ENCODE data around the gene SYT6. TPM values are rescaled to one million over a fixed set of nuclear protein-coding genes. Genes with fewer than 3 reads are reported as not detected.
A peak's percentile ranks its signal among the peaks of the same experiment; 100 is the strongest.

SYT6 gene
- total RNA-seq, 2 donors from 2014 or later = not detected

DNA sequence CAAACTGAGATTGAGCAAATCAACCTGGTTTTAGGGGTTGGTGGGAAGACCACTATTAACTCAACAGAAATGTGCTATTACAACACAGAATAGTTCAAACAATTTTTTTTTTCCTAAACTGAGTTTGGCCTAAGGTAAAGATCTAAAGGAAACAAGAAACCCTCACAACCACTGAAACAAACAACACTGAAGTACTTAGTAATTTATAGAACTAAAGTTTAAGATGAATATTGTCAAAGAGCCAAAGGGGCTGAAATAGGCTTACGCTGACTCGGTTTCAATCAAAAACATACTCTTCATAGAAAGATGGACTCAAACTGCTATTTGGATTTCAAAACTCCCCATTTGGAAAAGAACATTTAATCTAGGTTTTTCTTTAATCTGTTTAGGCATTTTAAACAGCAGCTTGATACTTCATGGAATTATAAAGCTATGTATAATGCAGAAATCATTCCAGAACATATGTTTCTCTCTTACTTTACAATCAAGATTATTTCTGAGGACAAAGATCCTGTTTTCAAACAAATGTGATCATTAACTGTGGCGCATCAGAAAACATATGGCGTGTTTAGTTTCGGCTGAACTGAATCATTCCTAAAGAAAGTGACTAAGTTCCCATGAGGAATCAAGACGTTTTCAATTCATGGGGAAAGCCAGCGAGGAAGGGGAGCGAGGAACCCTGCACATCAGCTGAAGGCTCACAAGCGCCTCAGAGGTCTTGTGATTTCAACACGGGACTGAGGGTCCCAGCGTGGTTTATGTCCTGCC is 62.7 kb downstream of the SYT6 start:
- peaks cover 13% of the 10 kb centered on the region for H3K27me3 Mint-ChIP-seq (ENCODE audit: low read depth)
- ATAC-seq (replicated peaks in 1 of 2) = peak; percentile 27 to 35
- DNase-seq = no peak
- no peak overlapping the region for H3K27ac Mint-ChIP-seq
- peaks cover 6% of the 10 kb centered on the region for H3K4me1 Mint-ChIP-seq (ENCODE audit: low read depth)
- no peak overlapping the region for H3K4me3 Mint-ChIP-seq
- no peaks in the 10 kb centered on the region for H3K9me3 Mint-ChIP-seq
- no peaks in the 10 kb centered on the region for H3K36me3 Mint-ChIP-seq (ENCODE audit: insufficient read depth in 2 of 2)

- ATAC-seq (replicated peaks in 1 of 2) = no peak
- H3K9me3 Mint-ChIP-seq = no peaks in the 10 kb centered on the region
- no peak overlapping the region for H3K27ac Mint-ChIP-seq
- DNase-seq = no peak
- H3K36me3 Mint-ChIP-seq (ENCODE audit: insufficient read depth in 2 of 2) = no peaks in the 10 kb centered on the region
- H3K27me3 Mint-ChIP-seq (ENCODE audit: low read depth) = peaks cover 14% of the 10 kb centered on the region
- no peak overlapping the region for H3K4me3 Mint-ChIP-seq
- peaks cover 6% of the 10 kb centered on the region for H3K4me1 Mint-ChIP-seq (ENCODE audit: low read depth)
These were observed 64.0 kb downstream of the SYT6 start for GRCh38 chr1:114089502-114090138.

GRCh38 chr1:114088392-114089299 is 65.0 kb downstream of the SYT6 start:
- DNase-seq = no peak
- Mint-ChIP-seq H3K27ac (no peak overlapping the region), H3K4me1 (ENCODE audit: low read depth) (peaks cover 6% of the 10 kb centered on the region), H3K9me3 (no peaks in the 10 kb centered on the region), H3K4me3 (no peak overlapping the region), H3K27me3 (ENCODE audit: low read depth) (peaks cover 18% of the 10 kb centered on the region), H3K36me3 (ENCODE audit: insufficient read depth in 2 of 2) (no peaks in the 10 kb centered on the region)
- ATAC-seq (replicated peaks in 1 of 2) = no peak

- Mint-ChIP-seq H3K9me3 (no peaks in the 10 kb centered on the region), H3K4me1 (ENCODE audit: low read depth) (peaks cover 6% of the 10 kb centered on the region), H3K36me3 (ENCODE audit: insufficient read depth in 2 of 2) (no peaks in the 10 kb centered on the region), H3K27ac (no peak overlapping the region), H3K27me3 (ENCODE audit: low read depth) (peaks cover 19% of the 10 kb centered on the region), H3K4me3 (no peak overlapping the region)
- ATAC-seq (replicated peaks in 1 of 2) = no peak
- no peak for DNase-seq
These were observed 66.2 kb downstream of the SYT6 start for GRCh38 chr1:114087495-114087894.

DNA sequence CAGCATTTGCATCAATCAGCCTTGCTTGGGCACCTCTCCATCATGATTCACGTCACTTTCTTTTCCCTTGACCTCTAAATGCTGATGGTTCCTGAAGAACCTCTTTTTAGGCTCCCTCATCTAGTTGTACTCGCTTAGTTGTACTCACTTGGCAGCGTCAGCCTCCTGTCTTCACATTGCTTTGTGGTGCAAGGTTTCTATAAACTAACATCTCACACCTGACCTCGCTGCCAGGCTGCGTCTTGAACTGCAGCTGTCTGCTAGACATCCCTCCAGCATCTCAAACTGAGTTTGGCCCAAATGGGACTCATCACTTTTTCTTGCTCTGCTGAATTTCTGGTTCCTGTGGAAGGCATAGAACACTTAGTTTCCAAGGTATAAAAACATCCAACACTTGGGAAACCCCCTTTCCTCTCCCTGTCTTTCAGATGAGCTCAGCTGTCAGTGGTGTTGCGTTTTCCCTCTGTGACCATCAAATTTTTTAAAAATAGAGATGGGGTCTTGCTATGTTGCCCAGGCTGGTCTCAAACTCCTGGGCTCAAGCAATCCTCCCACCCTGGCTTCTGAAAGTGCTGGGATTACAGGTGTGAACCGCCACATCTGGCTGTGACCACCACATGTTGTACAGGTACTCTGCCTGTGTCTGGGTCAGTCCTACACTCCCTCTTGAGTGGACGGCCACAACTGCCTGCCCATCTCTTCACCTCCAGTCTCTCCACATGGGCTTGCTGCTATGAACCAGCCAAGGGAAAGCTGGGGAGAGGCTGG is 66.9 kb downstream of the SYT6 start:
- ATAC-seq (replicated peaks in 1 of 2) (no peak), DNase-seq (no peak)
- Mint-ChIP-seq H3K27me3 (ENCODE audit: low read depth) (peaks cover 17% of the 10 kb centered on the region), H3K9me3 (no peaks in the 10 kb centered on the region), H3K27ac (no peak overlapping the region), H3K36me3 (ENCODE audit: insufficient read depth in 2 of 2) (no peaks in the 10 kb centered on the region), H3K4me3 (no peak overlapping the region), H3K4me1 (ENCODE audit: low read depth) (peaks cover 6% of the 10 kb centered on the region)

- Mint-ChIP-seq H3K4me3 (no peak overlapping the region), H3K36me3 (ENCODE audit: insufficient read depth in 2 of 2) (no peaks in the 10 kb centered on the region), H3K27ac (no peak overlapping the region), H3K4me1 (ENCODE audit: low read depth) (no peaks in the 10 kb centered on the region), H3K27me3 (ENCODE audit: low read depth) (peaks cover 17% of the 10 kb centered on the region), H3K9me3 (no peaks in the 10 kb centered on the region)
- DNase-seq (no peak), ATAC-seq (replicated peaks in 1 of 2) (no peak)
These were observed 70.6 kb downstream of the SYT6 start for GRCh38 chr1:114082867-114083585.

- no peak for ATAC-seq (replicated peaks in 1 of 2)
- peaks cover 17% of the 10 kb centered on the region for H3K27me3 Mint-ChIP-seq (ENCODE audit: low read depth)
- no peak overlapping the region for H3K4me3 Mint-ChIP-seq
- no peak for DNase-seq
- H3K27ac Mint-ChIP-seq = no peak overlapping the region
- no peaks in the 10 kb centered on the region for H3K36me3 Mint-ChIP-seq (ENCODE audit: insufficient read depth in 2 of 2)
- no peaks in the 10 kb centered on the region for H3K9me3 Mint-ChIP-seq
- no peaks in the 10 kb centered on the region for H3K4me1 Mint-ChIP-seq (ENCODE audit: low read depth)
These were observed 71.4 kb downstream of the SYT6 start for GRCh38 chr1:114082304-114082630.

- H3K27me3 Mint-ChIP-seq (ENCODE audit: low read depth) = peaks cover 17% of the 10 kb centered on the region
- ATAC-seq (replicated peaks in 1 of 2) (no peak), DNase-seq (no peak)
- H3K4me1 Mint-ChIP-seq (ENCODE audit: low read depth) = no peaks in the 10 kb centered on the region
- no peaks in the 10 kb centered on the region for H3K36me3 Mint-ChIP-seq (ENCODE audit: insufficient read depth in 2 of 2)
- H3K4me3 Mint-ChIP-seq = no peak overlapping the region
- no peak overlapping the region for H3K27ac Mint-ChIP-seq
- H3K9me3 Mint-ChIP-seq = no peaks in the 10 kb centered on the region
These were observed 72.0 kb downstream of the SYT6 start for GRCh38 chr1:114081437-114082303.

DNA sequence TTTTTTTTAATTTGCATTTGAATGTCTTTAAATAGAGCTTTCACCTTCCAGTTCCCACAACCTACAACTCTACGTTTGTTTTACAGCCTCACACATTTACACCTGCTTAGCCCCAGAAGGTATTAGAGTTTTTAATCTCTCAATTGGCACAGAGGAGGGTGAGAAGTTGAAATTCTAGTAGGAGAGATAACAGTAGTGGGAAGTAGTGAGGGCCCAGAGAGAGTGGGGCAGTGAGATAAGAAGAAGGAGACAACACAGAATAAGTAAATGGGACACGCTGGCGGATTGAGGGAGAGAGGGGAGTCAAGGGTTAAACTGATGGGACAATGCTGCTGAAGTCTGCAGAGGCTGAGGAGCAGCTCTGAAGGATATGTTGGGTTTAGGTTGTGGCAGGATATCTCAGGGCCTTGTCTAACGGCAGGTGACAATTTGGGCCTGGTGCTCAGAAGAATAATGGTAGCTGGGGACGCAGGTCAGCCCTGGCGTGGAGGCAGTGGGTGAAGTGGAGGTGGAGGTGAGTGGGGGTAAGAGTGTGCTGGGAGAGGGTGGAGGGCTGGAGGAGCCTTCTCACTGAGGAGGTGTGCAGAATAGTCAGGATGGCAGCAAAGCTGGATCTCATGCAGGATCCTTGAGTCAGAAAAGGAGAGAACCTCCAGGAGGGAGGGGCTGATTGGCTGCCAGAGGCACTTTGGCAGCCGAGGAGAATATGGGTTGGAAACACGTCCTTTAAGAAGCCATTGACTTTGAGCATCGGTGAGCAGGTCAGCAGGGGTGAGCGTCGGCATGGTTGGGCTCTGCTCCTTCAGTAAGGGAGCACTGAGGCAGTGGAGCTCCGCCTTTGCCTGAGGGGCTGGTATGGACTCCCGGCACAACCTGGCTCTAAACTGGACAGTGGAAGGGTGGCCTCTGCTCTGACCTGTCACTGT is 72.9 kb downstream of the SYT6 start:
- H3K36me3 Mint-ChIP-seq (ENCODE audit: insufficient read depth in 2 of 2) = no peaks in the 10 kb centered on the region
- no peak overlapping the region for H3K27ac Mint-ChIP-seq
- peaks cover 6% of the 10 kb centered on the region for H3K4me1 Mint-ChIP-seq (ENCODE audit: low read depth)
- H3K9me3 Mint-ChIP-seq = no peaks in the 10 kb centered on the region
- no peak overlapping the region for H3K4me3 Mint-ChIP-seq
- peaks cover 11% of the 10 kb centered on the region for H3K27me3 Mint-ChIP-seq (ENCODE audit: low read depth)
- DNase-seq (no peak), ATAC-seq (replicated peaks in 1 of 2) (no peak)

- no peaks in the 10 kb centered on the region for H3K9me3 Mint-ChIP-seq
- no peak overlapping the region for H3K4me3 Mint-ChIP-seq
- no peak overlapping the region for H3K27ac Mint-ChIP-seq
These were observed 74.0 kb downstream of the SYT6 start for GRCh38 chr1:114079596-114080190.

More at GRCh38 chr1:114079596-114080190, 74.0 kb downstream of the SYT6 start:
- no peak for ATAC-seq (replicated peaks in 1 of 2)
- Mint-ChIP-seq H3K27me3 (ENCODE audit: low read depth) (peaks cover 11% of the 10 kb centered on the region), H3K4me1 (ENCODE audit: low read depth) (peaks cover 8% of the 10 kb centered on the region), H3K36me3 (ENCODE audit: insufficient read depth in 2 of 2) (no peaks in the 10 kb centered on the region)
- DNase-seq = no peak

Measured in activated T-cell treated with anti-CD3 and anti-CD28 coated beads, Interleukin-2, amount 50 U/mL, for 72 hours (primary cell).